SK-MEL-5 (cell line): ENCODE results near the gene UBE2E2. TPM values are rescaled to one million over a fixed set of nuclear protein-coding genes. Genes with fewer than 3 reads are reported as not detected.
"Not testable (repeated sequence)": the region's sequence is repeated elsewhere in the genome, so short reads cannot be mapped to it uniquely, and the experiment has no call there.

Experiments used
- DNase-seq: peaks from one replicate; pipeline ENCODE4 v3.0.0-alpha.2; 2016; ENCODE audit warnings: low read depth, low spot score
- in situ Hi-C: cut with HindIII; loops from 2 replicates; pipeline ENCODE4 v1.10.0; 2016; ENCODE audit warnings: low sequenced_read_pairs, high pct_unique_total_duplicates, low pct_unique_long_range_greater_than_20kb
- polyA plus RNA-seq, 2 experiments: library from polyadenylated mRNA; depleted of rRNA; stranded (reverse); fragments of >200 nt; gene quantifications; 2 replicates each; pipeline ENCODE4 v1.2.3, GENCODE V29; 2015
- total RNA-seq: library from RNA; depleted of rRNA; stranded (reverse); fragments of >200 nt; shearing (Covaris generic); gene quantifications from 2 replicates; pipeline ENCODE4 v1.2.3, GENCODE V29; 2014; rRNA removed

UBE2E2 gene
- total RNA-seq: 25.8 and 33.3 TPM in 2 replicates
- polyA plus RNA-seq (2015; cell fraction: cytosol; rRNA removed): 35.3 and 59.9 TPM in 2 replicates
- polyA plus RNA-seq (2015; cell fraction: nucleus; rRNA removed): 3.3 and 12.6 TPM in 2 replicates

DNA sequence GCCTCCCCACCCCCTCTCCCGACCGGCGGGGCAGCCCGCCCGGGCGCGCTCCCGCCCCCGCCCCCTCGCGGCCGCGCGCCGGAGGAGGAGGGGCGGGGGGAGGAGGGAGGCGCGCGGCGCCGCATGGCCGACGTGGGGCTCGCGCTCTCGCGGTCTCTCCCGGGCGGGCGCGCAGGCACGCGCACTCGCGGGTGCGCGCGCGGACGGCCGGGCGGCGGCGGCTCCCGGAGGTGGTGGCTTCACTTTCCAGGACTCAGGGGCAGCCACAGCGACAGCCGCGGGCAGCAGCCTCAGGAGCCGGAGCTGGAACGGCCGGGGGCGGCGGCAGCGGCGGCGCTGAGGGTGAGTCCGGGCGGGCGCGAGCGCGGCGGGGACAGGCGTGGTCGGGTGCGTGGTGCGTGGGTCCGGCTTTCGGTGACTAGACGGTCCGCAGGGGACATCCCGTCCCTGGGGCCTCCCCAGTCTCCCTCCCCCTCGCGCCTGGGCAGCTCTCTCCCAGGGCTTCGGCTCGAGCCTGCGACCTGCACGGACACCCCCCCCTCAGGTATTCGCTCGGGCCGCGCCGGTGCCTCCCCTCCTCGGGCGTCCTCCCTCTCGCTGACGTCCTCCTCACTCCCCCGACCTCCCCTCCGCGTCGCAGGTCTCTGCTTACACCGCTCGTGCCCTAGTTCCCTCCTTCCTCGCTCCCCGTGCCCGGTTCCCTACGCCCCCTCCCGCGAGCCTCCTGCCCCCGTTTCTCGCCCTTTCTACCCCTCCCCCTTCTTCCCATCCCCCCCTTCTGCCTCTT lies at the start of gene UBE2E2:
UBE2E2 (plus strand) TSS at position 407 of the 787 bp plus-strand sequence.
- DNase-seq: peak; percentile 66
- in situ Hi-C loops: no loop called here

DNA sequence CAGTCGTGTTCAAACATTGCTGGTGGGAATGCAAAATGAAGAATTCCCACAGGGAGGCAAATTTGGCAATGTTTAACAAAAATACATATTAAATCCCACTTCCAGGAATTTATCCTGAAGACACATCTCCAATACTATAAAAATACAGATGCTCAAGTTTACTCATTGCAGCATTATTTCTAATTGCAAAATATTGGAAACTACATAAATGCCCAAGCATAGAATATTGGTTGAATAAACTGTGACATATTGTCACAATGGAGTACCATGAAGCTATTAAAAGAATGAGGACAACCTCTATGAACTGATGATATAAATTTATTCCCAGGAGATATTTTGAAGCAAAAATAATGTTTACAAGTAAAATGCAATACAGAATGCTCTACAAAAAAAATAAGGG lies 49.7 kb upstream of the UBE2E2 start:
- DNase-seq: no peak
- in situ Hi-C loops: no loop called here

DNA sequence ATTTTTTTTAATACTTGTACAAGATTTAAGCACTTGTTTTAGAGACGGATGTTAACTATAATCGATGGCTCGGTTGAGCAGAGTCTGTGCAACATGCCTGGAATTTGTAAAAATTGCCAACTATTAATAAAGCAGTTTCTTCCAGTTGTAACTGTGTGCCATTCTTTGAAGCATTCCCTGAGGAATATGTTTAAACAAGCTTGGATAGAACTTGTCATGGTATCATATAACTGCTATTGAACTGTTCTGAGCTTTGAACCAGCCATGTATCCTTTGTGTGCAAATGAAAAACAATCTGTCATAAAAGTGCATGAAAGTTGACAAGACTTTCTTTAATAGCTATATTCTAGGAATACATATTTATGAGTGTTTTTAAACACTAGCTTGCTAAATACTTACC lies 45.8 kb upstream of the UBE2E2 start:
- no peak for DNase-seq
- in situ Hi-C loops: no loop called here

DNA sequence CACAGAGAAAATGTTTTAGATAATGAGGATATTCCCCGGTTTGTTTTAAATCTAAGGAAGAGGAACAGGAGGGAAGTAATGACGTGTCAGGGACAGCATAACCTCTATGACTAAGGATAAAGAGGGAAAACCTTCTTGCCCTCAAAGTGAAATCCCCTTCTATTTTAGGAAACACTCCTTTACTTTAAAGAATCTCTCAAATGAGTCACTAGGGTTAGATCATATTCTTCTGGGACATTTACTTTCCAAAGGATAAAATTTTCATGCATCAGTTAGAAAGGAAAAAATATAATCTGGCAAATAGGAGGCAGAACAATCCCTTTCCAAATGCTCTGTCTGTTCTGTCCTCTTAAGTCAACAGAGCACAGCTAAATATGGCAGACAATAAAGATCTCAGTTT lies 43.2 kb upstream of the UBE2E2 start:
- in situ Hi-C loops: no loop called here
- no peak for DNase-seq

DNA sequence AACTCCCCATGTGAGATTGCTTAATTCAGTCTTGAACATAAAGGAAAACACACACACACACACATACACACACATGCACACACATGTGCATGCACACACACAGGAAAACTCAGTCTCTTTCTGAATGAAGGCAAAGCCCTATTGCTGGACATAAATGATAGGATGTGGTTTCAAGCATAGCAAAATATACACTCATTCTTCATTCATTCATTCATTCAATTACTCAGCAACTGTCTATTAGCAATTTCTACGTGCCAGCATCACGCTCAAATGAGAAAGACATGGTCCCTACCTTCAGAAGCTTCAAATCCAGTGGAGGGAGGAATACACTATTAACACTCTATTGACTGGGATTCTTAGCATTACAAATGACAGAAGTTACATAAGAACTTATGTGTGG lies 41.8 kb upstream of the UBE2E2 start:
- in situ Hi-C loops: no loop called here
- DNase-seq: no peak

DNA sequence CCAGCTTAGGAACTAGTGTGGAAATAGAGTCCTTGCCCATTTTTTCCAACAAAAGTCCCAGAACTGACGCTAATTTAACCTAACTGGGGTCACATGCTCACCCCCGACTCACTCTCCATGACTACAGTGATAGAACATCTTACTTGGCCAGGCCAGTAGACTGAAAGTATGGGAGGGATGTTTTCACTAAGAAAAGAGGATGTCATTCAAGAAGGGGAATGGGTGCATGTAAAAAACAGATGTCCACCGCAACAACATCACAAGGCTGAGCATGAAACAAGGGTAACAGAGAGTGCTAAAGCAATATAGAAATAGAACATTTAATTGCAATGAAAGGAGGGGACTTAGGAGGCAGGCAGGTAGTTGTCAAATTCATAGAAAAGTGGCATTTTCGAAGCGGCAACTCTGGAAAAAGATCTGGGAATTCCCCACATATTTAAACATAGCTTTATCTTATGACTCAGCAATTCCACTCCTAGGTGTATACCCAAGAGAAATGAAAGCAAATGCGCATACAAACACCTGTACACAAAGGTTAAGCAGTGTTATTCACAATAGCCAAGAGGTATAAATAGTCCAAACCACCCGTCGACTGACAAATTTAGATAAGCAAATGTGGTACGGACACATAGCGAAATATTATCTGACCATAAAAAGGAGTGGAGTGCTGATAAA lies 41.1 kb upstream of the UBE2E2 start:
- in situ Hi-C loops: no loop called here
- no peak for DNase-seq

DNA sequence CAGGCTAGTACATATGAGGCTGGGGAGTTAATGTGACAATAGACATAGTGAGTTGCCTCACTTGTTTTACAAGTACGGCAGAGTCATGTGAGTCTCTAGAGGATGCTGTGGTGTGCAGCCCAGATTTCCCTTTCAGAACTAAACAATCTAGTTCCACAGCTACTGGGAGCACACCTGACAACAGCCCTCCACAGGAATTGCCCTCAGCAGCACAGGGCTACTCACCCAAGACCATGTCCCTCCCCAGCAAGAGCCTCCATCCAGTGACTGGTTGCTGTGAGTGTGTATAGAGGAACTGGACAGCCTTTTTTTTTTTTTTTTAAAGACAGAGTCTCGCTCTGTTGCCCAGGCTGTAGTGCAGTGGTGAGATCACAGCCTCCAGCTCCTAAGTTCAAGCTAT lies 40.2 kb upstream of the UBE2E2 start:
- in situ Hi-C loops: no loop called here
- no peak for DNase-seq

DNA sequence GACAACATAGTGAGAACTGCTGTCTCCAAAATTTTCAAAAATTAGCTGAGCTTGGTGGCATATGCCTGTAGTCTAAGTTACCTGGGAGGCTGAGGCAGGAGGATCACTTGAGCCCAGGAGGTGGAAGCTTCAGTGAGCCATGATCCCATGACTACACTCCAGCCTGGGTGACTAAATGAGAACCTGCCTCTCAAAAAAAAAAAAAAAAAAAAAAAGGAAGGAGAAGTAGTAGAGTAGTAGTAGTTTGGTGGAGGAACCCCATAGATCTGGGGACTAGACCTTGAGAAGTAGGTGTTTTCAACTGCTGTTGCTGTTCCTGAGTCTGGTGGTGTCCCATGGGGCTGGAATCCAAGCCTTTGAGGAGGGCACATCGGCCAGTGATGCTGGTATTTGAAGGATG lies 38.4 kb upstream of the UBE2E2 start:
- DNase-seq: no peak
- in situ Hi-C loops: no loop called here

DNA sequence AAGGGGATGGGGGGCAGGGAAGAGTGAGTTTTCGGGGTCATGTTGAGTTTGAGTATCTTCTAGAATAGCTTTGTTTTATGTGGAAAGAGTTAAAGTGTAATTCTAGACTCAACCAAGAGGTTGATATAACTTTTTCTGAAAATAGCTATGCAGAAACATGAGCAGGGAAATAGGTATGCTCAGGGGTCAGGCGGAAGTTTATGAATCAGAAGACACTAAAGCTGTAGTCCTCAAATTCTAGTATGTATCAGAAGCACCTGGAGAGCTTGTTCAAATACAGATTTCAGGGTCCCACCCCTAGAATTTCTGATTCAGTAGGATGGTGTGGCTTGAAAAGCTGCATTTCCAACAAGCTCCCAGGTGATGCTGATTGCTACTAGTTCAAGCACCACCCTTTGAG lies 37.6 kb upstream of the UBE2E2 start:
- no peak for DNase-seq
- in situ Hi-C loops: no loop called here

DNA sequence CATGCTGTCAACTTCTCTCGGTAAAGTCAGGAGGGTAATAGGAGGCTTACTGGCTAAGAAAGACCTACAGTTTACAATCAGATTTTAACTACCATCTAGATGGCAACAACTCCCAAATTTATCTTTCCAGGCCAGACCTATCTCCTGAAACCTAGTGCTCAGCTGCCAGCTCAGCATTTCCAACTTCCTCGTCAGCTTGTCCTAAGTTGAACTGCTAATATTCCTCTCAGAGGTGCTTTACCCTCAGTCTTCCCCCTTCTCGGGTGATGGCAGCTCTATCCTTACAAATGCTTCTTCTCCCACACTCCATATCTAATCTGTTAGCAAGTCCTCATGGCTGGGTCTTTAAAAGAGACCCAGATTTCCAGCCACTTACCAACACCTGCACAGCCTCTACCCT lies 36.9 kb upstream of the UBE2E2 start:
- in situ Hi-C loops: no loop called here
- no peak for DNase-seq

DNA sequence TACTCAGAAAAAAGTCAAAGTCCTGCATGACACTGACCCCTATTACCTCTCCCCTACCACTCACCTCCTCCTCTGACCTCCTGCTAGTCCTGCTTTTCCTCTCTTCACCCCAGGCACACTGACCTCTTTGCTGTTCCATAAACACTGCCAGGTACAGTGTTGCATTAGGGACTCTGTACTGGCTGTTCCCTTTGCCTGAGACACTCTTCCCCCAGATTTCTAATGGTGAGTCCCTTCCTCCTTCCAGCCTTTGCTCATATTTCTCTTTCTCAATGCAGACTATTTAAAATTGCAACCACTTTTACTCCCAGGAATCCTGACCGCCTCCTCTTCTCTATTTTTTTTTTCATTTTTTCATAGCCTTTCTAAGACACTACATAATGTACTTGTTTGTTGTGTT lies 36.3 kb upstream of the UBE2E2 start:
- in situ Hi-C loops: no loop called here

DNA sequence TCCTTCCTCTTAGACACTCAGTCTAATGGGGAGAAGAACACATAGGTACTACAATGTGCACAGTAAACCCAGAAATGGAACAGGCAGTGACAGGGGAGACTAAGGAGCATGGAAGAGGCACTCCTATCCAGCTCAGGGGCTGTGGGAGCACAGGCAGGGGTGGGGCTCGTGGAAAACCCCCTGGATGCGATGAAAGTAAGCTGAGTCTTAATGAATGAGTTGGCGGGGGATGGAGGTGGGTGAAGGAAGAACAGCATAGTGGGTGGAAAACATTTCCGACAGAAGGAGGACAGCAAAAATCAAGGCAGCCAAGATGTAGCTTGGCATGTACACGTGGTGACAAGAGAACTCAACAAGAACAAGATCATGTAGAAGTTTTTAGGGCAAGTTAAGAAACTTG lies 33.6 kb upstream of the UBE2E2 start:
- no peak for DNase-seq

More for the DNA sequence above, 36.3 kb upstream of the UBE2E2 start:
- DNase-seq: no peak

DNA sequence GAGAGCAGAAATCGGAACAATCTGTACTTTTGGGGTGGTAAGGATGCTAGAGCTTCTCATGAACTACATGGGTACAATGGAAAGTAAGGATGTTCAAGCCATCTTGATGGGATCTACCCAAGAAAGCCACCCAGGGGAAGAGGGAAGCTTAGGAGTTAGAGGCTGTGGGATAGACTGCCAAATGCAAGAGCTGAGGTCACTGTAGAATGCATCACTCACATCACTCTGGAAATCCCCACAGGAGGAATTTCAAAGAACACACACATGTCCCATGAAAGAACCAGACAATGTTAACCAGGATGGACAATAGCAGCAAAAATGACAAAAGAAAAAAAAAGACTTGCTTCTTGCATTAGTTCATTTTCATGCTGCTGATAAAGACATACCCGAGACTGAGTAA lies 32.8 kb upstream of the UBE2E2 start:
- in situ Hi-C loops: no loop called here

More for the DNA sequence above, 33.6 kb upstream of the UBE2E2 start:
- in situ Hi-C loops: no loop called here

DNA sequence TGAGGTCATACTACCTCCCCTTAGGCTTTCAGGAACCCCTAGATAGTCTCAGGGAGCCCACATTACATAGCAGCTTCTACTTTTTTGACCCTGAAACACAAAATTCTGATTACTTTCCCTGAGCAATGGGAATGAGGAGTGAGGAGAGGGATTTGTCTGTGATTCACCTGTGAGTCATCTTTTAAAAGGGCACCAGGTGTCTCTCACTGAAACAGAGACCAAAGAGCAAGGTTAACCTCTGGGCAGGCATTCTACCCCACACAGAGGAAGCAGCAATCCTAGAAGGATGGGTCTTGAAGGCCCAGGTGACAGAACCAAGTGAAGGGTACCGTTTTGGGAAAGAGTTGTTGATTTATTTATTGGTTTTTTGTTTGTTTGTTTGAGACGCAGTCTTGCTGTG lies 31.1 kb upstream of the UBE2E2 start:
- DNase-seq: no peak
- in situ Hi-C loops: no loop called here

More for the DNA sequence above, 32.8 kb upstream of the UBE2E2 start:
- no peak for DNase-seq

DNA sequence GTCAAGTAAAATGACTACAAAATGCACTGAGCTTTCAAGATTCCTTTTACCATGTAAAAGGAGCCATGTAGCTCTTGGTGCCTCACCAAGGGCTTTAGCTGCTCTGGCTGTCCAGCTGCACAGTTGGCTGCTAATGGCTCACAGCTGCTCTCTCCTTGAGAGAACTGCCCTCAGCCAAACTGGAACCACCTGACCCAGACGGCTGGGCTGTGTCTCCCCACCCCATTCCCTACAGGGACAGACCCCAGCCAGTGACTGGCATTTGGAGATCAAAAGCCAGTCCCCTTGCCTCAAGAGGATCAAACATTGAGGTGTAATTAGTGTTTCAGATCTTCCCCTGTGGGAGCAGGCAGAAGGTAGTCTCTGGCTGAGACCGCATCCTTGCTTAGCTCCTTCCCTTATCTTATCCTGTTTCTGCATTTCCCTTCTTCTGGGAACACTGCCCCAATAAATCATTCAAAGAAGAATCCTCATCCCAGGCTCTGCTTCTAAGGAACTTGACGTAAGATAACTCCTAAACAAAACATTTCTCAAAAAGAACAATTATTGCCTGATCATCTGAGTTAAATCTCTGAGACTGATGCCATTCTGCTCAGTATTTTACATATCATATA lies 28.6 kb upstream of the UBE2E2 start:
- no peak for DNase-seq
- in situ Hi-C loops: no loop called here

DNA sequence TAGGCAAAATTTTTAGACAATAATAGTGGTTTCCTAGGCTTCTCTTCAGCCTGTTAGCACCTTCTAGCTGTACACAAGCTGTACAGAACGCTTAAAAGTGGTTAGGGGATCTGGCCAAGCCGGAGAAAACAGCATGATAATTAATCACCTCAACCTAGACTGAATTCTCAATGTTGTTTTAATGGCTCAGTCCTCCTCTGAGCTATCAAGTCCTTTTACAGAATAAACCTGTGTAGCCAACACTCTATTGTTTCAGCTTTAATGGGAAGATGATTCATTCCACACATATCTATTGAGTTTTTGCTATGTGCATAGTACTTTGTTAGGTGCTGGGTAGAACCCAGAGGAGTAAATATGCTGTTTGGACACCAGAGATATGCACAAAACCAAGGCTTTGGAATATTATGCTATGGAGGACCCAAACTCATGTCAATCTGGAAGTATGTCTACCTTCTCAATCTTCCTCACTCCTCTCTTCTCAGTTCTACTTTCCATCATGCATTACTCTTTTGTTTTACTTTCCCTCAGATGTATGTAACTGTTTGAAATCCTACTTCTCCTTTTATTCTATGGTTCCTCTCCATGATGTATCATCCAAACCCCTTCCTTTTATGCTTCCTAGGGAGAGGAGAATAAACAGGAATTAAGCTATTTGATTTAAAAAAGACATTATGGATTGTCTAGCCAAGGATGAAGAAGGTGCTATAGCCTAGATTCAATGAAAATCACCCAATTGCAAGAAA lies 27.6 kb upstream of the UBE2E2 start:
- in situ Hi-C loops: no loop called here
- DNase-seq: no peak

DNA sequence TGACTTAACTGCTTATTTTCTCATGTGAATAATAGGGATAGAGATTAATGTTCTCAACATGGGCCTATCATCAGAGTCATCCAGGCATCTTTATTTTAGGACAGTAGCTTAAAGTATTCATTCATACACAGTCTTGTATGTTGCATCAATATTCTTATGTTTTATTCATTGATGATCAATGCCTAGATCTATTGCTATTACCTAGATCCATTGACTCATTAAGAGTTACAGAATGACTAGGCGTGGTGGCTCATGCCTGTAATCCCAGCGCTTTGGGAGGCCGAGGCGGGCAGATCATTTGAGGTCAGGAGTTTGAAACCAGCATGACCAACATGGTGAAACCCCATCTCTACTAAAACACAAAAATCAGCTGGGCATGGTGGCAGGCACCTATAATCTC lies 26.3 kb upstream of the UBE2E2 start:
- in situ Hi-C loops, DNase-seq: not testable (repeated sequence)

DNA sequence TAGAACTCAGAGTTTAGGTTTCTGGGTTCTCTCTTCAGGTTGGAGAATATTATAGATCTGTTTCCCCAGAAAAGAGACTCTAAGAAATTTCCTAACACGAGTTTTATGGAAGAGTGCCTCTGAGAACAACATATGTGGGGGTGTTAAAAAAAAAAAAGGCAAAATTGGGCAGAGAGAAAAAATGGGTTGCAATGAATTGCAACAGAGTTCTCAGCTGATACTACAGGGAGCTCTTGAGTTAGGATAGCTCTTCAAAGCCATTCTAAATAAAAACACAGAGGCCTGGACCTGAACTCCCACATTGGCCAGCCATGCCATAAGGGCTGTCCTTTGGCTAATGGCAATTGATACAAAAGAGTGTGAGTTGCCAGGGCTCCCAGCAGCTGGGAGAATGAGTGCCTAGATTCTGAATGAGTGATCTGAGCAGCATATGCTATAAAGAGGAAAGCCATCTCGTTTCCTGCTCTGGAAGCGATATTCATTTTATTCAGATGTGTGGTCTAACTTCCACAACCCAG lies 20.1 kb upstream of the UBE2E2 start:
- in situ Hi-C loops: no loop called here
- no peak for DNase-seq
